WTC11 (cell line): ENCODE data around the gene CREB3L1. TPM values are rescaled to one million over a fixed set of nuclear protein-coding genes. Genes with fewer than 3 reads are reported as not detected.

Source experiments
- ATAC-seq: fragments of 200-7000 bp; cut with Tn5 transposase; 2 replicates; pipeline ENCODE4 v1.10.0; 2021; ENCODE audit warnings: mild to moderate bottlenecking, moderate library complexity
- CTCF ChIA-PET: fragments of 300-600 bp; sonication (Branson Sonifier 250); formaldehyde crosslinking; loops from one replicate; lab custom pipeline; 2021; ENCODE audit warnings: antibody characterized with exemption; lab: Charles Lee
- POLR2A ChIA-PET: fragments of 350-600 bp; sonication (Branson Sonifier 250); formaldehyde crosslinking; loops from one replicate; lab custom pipeline; 2021; ENCODE audit warnings: antibody characterized with exemption; lab: Charles Lee
- DNase-seq: peaks from one replicate; pipeline ENCODE4 v3.0.0; 2021; ENCODE audit warnings: low spot score
- H3K27ac Mint-ChIP-seq: 2 replicates; pipeline ENCODE4 v1.8.0; 2021; ENCODE audit warnings: mixed read lengths
- H3K27me3 Mint-ChIP-seq: 2 replicates; pipeline ENCODE4 v1.8.0; 2021; ENCODE audit warnings: low read depth, mild to moderate bottlenecking, moderate library complexity, mixed read lengths
- H3K36me3 Mint-ChIP-seq: 2 replicates; pipeline ENCODE4 v1.8.0; 2021; ENCODE audit warnings: mixed read lengths
- H3K4me1 Mint-ChIP-seq: 2 replicates; pipeline ENCODE4 v1.8.0; 2022; ENCODE audit warnings: mixed read lengths
- H3K4me3 Mint-ChIP-seq: 2 replicates; pipeline ENCODE4 v1.8.0; 2021; ENCODE audit warnings: mild to moderate bottlenecking, moderate library complexity, mixed read lengths
- H3K9me3 Mint-ChIP-seq: 2 replicates; pipeline ENCODE4 v1.8.0; 2021; ENCODE audit warnings: mixed read lengths
- ARID4B ChIP-seq: sonication (generic); formaldehyde crosslinking; IDR thresholded peaks from 2 replicates; pipeline ENCODE4 v1.8.0; 2023; ENCODE audit warnings: missing genetic modification reagents, mild to moderate bottlenecking, borderline replicate concordance
- CREM ChIP-seq: sonication (generic); formaldehyde crosslinking; IDR thresholded peaks from 2 replicates; pipeline ENCODE4 v1.8.1; 2022; ENCODE audit warnings: mild to moderate bottlenecking, missing genetic modification reagents, moderate library complexity
- FOXJ3 ChIP-seq: sonication (generic); formaldehyde crosslinking; IDR thresholded peaks from 2 replicates; pipeline ENCODE4 v1.9.0; 2021; ENCODE audit warnings: missing genetic modification reagents, mild to moderate bottlenecking, borderline replicate concordance
- FOXK1 ChIP-seq: sonication (generic); formaldehyde crosslinking; IDR thresholded peaks from 2 replicates; pipeline ENCODE4 v1.8.0; 2022; ENCODE audit warnings: mild to moderate bottlenecking, moderate library complexity, missing genetic modification reagents
- GRHL2 ChIP-seq: fragments of 250-450 bp; sonication (Bioruptor Pico); IDR thresholded peaks from 2 replicates; pipeline ENCODE4 v1.8.0; 2022; ENCODE audit warnings: mild to moderate bottlenecking, moderate library complexity; ENCODE audit not compliant: insufficient replicate concordance, severe bottlenecking
- MLX ChIP-seq: sonication (generic); formaldehyde crosslinking; IDR thresholded peaks from 2 replicates; pipeline ENCODE4 v1.8.1; 2023; ENCODE audit warnings: mild to moderate bottlenecking, missing genetic modification reagents, moderate library complexity
- NFATC4 ChIP-seq: fragments of 250-450 bp; sonication (Bioruptor Pico); IDR thresholded peaks from 2 replicates; pipeline ENCODE4 v1.9.0; 2021; ENCODE audit warnings: mild to moderate bottlenecking
- NR2C2 ChIP-seq: sonication (generic); formaldehyde crosslinking; IDR thresholded peaks from 2 replicates; pipeline ENCODE4 v1.8.0; 2022; ENCODE audit warnings: mild to moderate bottlenecking, missing genetic modification reagents
- PRDM15 ChIP-seq: sonication (generic); formaldehyde crosslinking; IDR thresholded peaks from 2 replicates; pipeline ENCODE4 v1.8.0; 2022; ENCODE audit warnings: missing genetic modification reagents
- SOX15 ChIP-seq: fragments of 250-450 bp; sonication (Bioruptor Pico); IDR thresholded peaks from 2 replicates; pipeline ENCODE4 v1.9.0; 2021; ENCODE audit warnings: mild to moderate bottlenecking
- TEAD1 ChIP-seq: sonication (generic); formaldehyde crosslinking; IDR thresholded peaks from 2 replicates; pipeline ENCODE4 v1.8.0; 2022; ENCODE audit warnings: mild to moderate bottlenecking, missing genetic modification reagents
- TEAD4 ChIP-seq: sonication (generic); formaldehyde crosslinking; IDR thresholded peaks from 2 replicates; pipeline ENCODE4 v1.8.0; 2022; ENCODE audit warnings: mild to moderate bottlenecking, missing genetic modification reagents
- ZNF232 ChIP-seq: sonication (generic); formaldehyde crosslinking; IDR thresholded peaks from 2 replicates; pipeline ENCODE4 v1.8.0; 2022; ENCODE audit warnings: mild to moderate bottlenecking, missing genetic modification reagents
- ZNF396 ChIP-seq: fragments of 250-450 bp; sonication (Bioruptor Pico); IDR thresholded peaks from 2 replicates; pipeline ENCODE4 v1.8.0; 2021; ENCODE audit warnings: mild to moderate bottlenecking, moderate library complexity, borderline replicate concordance
- total RNA-seq: library from RNA; stranded (reverse); gene quantifications from 3 replicates; pipeline ENCODE4 v1.2.3, GENCODE V29; 2021
- TF ChIP-seq, protein P1 (sequence below): sonication (generic); formaldehyde crosslinking; IDR thresholded peaks from 2 replicates; pipeline ENCODE4 v1.8.1; 2023; ENCODE audit warnings: mild to moderate bottlenecking, missing genetic modification reagents, borderline replicate concordance
- TF ChIP-seq, protein P2 (sequence below): sonication (generic); formaldehyde crosslinking; IDR thresholded peaks from 2 replicates; pipeline ENCODE4 v1.8.0; 2023; ENCODE audit warnings: missing genetic modification reagents

Gene CREB3L1
- total RNA-seq, 1 experiment from 2014 or later = 10.9 TPM

- H3K4me3 Mint-ChIP-seq = no peak overlapping the region
- no peak for ATAC-seq
- no peak for TF ChIP-seq ZNF232 (CRISPR knock-in tag)
- TF ChIP-seq TEAD4 = no peak
- TF ChIP-seq CREM (CRISPR knock-in tag) = no peak
- TF ChIP-seq ZNF396 (CRISPR knock-in tag) = no peak
- no peak for TF ChIP-seq NFATC4 (CRISPR knock-in tag)
- no peak for TF ChIP-seq FOXK1
- no peak for TF ChIP-seq PRDM15 (CRISPR knock-in tag)
- no peak for TF ChIP-seq GRHL2 (CRISPR knock-in tag)
- TF ChIP-seq, protein P1, sequence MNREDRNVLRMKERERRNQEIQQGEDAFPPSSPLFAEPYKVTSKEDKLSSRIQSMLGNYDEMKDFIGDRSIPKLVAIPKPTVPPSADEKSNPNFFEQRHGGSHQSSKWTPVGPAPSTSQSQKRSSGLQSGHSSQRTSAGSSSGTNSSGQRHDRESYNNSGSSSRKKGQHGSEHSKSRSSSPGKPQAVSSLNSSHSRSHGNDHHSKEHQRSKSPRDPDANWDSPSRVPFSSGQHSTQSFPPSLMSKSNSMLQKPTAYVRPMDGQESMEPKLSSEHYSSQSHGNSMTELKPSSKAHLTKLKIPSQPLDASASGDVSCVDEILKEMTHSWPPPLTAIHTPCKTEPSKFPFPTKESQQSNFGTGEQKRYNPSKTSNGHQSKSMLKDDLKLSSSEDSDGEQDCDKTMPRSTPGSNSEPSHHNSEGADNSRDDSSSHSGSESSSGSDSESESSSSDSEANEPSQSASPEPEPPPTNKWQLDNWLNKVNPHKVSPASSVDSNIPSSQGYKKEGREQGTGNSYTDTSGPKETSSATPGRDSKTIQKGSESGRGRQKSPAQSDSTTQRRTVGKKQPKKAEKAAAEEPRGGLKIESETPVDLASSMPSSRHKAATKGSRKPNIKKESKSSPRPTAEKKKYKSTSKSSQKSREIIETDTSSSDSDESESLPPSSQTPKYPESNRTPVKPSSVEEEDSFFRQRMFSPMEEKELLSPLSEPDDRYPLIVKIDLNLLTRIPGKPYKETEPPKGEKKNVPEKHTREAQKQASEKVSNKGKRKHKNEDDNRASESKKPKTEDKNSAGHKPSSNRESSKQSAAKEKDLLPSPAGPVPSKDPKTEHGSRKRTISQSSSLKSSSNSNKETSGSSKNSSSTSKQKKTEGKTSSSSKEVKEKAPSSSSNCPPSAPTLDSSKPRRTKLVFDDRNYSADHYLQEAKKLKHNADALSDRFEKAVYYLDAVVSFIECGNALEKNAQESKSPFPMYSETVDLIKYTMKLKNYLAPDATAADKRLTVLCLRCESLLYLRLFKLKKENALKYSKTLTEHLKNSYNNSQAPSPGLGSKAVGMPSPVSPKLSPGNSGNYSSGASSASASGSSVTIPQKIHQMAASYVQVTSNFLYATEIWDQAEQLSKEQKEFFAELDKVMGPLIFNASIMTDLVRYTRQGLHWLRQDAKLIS (CRISPR knock-in tag) = no peak
- TF ChIP-seq ARID4B = no peak
- peaks cover 13% of the 10 kb centered on the region for H3K27me3 Mint-ChIP-seq
- POLR2A ChIA-PET = no interaction called here
- DNase-seq = no peak
- H3K4me1 Mint-ChIP-seq = peaks cover 16% of the 10 kb centered on the region
- H3K9me3 Mint-ChIP-seq = no peaks in the 10 kb centered on the region
- H3K27ac Mint-ChIP-seq = no peak overlapping the region
- no peaks in the 10 kb centered on the region for H3K36me3 Mint-ChIP-seq
- CTCF ChIA-PET = interaction anchor here (1.1 to 1.5 kb wide), 2 partner anchors 37 to 44 kb away, joined by 3 read pairs; no protein-coding TSS in a partner anchor
Measured at GRCh38 chr11:46270684-46271083, 6.8 kb upstream of the CREB3L1 start.

- Mint-ChIP-seq H3K9me3 (no peaks in the 10 kb centered on the region), H3K27ac (no peak overlapping the region), H3K4me3 (no peak overlapping the region), H3K36me3 (no peaks in the 10 kb centered on the region), H3K27me3 (peaks cover 16% of the 10 kb centered on the region), H3K4me1 (peaks cover 19% of the 10 kb centered on the region)
- POLR2A ChIA-PET = interaction anchor here (1.0 to 1.7 kb wide), 2 partner anchors 19 to 28 kb away, joined by 3 to 6 read pairs; no protein-coding TSS in a partner anchor
- DNase-seq = no peak
- no peak for ATAC-seq
- CTCF ChIA-PET = interaction anchor here (0.8 to 3.7 kb wide), 8 partner anchors 19 to 399 kb away, joined by 3 to 23 read pairs (median 4); no protein-coding TSS in a partner anchor
- no peak for TF ChIP-seq NR2C2 (CRISPR knock-in tag)
- TF ChIP-seq ARID4B = no peak
- TF ChIP-seq MLX (CRISPR knock-in tag) = no peak
- TF ChIP-seq TEAD1 (CRISPR knock-in tag) = no peak
- no peak for TF ChIP-seq FOXJ3 (CRISPR knock-in tag)
- no peak for TF ChIP-seq SOX15 (CRISPR knock-in tag)
- TF ChIP-seq, protein P2, sequence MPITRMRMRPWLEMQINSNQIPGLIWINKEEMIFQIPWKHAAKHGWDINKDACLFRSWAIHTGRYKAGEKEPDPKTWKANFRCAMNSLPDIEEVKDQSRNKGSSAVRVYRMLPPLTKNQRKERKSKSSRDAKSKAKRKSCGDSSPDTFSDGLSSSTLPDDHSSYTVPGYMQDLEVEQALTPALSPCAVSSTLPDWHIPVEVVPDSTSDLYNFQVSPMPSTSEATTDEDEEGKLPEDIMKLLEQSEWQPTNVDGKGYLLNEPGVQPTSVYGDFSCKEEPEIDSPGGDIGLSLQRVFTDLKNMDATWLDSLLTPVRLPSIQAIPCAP (CRISPR knock-in tag) = no peak
Measured at GRCh38 chr11:46271407-46271806, 6.1 kb upstream of the CREB3L1 start.
